Stimulated activated CD4-positive, alpha-beta T cell treated with anti-CD3 and anti-CD28 coated beads, Interleukin-1b, Interleukin-23, amount 100 ng/mL, for 24 hours (primary cell): ENCODE results near the gene TADA2A.

Source experiments
- DNase-seq, 4 experiments: peaks; one replicate each; pipeline ENCODE4 v3.0.0-alpha.2; 2020; ENCODE audit warnings: low read depth in 4 of 4, low spot score in 1 of 4

TADA2A gene

DNA sequence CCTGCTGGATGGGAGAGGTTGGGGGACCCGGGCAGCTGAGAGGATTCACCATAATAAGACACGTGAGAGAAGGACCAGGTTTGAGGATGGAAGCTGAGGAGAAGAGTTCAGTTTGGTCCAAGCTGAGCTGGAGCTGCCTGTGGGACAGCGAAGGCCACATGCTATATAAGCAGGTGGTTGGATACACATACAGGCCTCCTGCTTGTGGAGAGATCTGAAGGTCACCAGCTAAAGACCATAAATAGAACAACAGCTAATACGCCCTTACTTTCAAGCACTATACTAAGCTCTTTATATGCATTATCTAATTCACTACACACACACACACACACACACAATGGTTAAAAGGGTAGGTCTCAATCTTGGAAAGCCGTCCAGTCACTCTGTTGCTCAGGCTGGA lies 115.1 kb downstream of the TADA2A start:
- no peak for DNase-seq

GRCh38 chr17:37523715-37524219 lies 117.1 kb downstream of the TADA2A start:
- no peak for DNase-seq

GRCh38 chr17:37527249-37527851 lies 120.7 kb downstream of the TADA2A start:
- DNase-seq = no peak
